ENCODE data around the gene HCFC1.

HCFC1 gene

GRCh38 chrX:153927672-153927921 is 44.0 kb downstream of the HCFC1 start:
- Histone ChIP-seq H3K27me3 (no peaks in the 10 kb centered on the region), H3K9me3 (no peaks in the 10 kb centered on the region), H3K4me1 (ENCODE audit: control insufficient read depth in 1 of 2, insufficient read depth in 1 of 2, low read depth in 1 of 2, low read length in 1 of 2) (peaks cover 29 to 68% of the 10 kb centered on the region in 2 experiments), H3K36me3 (peaks cover 18% of the 10 kb centered on the region), H3K4me3 (ENCODE audit: low read depth in 1 of 2, low read length in 1 of 2) (peak overlapping the region; percentile 69 to 98), H3K27ac (peak overlapping the region; percentile 100)
- no peak for TF ChIP-seq CTCF (IDR thresholded peaks at IDR 0.05)

GRCh38 chrX:153926858-153927671 is 44.6 kb downstream of the HCFC1 start:
- H3K27ac ChIP-seq = peak overlapping the region; percentile 100
- peaks cover 17% of the 10 kb centered on the region for H3K36me3 ChIP-seq

GRCh38 chrX:153926552-153926857 is 45.1 kb downstream of the HCFC1 start:
- no peaks in the 10 kb centered on the region for H3K27me3 ChIP-seq

More at GRCh38 chrX:153926858-153927671, 44.6 kb downstream of the HCFC1 start:
- Histone ChIP-seq H3K4me1 (ENCODE audit: control insufficient read depth in 1 of 2, insufficient read depth in 1 of 2, low read depth in 1 of 2, low read length in 1 of 2) (peaks cover 35 to 73% of the 10 kb centered on the region in 2 experiments), H3K9me3 (no peaks in the 10 kb centered on the region), H3K4me3 (ENCODE audit: low read depth in 1 of 2, low read length in 1 of 2) (peak overlapping the region; percentile 69 to 98), H3K27me3 (no peaks in the 10 kb centered on the region)
- peak; percentile 38 for TF ChIP-seq CTCF (IDR thresholded peaks at IDR 0.05)

GRCh38 chrX:153925739-153926551 is 45.7 kb downstream of the HCFC1 start, which contains the start of gene ARHGAP4:
TSS of gene ARHGAP4 (minus strand) at chrX:153926264. CDS start at chrX:153926202, 62 bp downstream.
- no peaks in the 10 kb centered on the region for H3K27me3 ChIP-seq
- H3K9me3 ChIP-seq = no peaks in the 10 kb centered on the region
- H3K4me1 ChIP-seq (ENCODE audit: control insufficient read depth in 1 of 2, insufficient read depth in 1 of 2, low read depth in 1 of 2, low read length in 1 of 2) = peaks cover 45 to 84% of the 10 kb centered on the region in 2 experiments
- H3K36me3 ChIP-seq = peaks cover 17% of the 10 kb centered on the region
- peak within 1 kb of the TSS; percentile 69 to 98 for H3K4me3 ChIP-seq (ENCODE audit: low read depth in 1 of 2, low read length in 1 of 2)
- peak within 1 kb of the TSS; percentile 100 for H3K27ac ChIP-seq
- TF ChIP-seq CTCF (IDR thresholded peaks at IDR 0.05) = no peak

More at GRCh38 chrX:153926552-153926857, 45.1 kb downstream of the HCFC1 start:
- H3K36me3 ChIP-seq = peaks cover 12% of the 10 kb centered on the region
- no peaks in the 10 kb centered on the region for H3K9me3 ChIP-seq
- no peak for TF ChIP-seq CTCF (IDR thresholded peaks at IDR 0.05)
- peaks cover 40 to 79% of the 10 kb centered on the region in 2 experiments for H3K4me1 ChIP-seq (ENCODE audit: control insufficient read depth in 1 of 2, insufficient read depth in 1 of 2, low read depth in 1 of 2, low read length in 1 of 2)
- peak overlapping the region; percentile 100 for H3K27ac ChIP-seq
- H3K4me3 ChIP-seq (ENCODE audit: low read depth in 1 of 2, low read length in 1 of 2) = peak overlapping the region; percentile 69 to 98

GRCh38 chrX:153925387-153925738 is 46.3 kb downstream of the HCFC1 start:
- peaks cover 45 to 84% of the 10 kb centered on the region in 2 experiments for H3K4me1 ChIP-seq (ENCODE audit: control insufficient read depth in 1 of 2, insufficient read depth in 1 of 2, low read depth in 1 of 2, low read length in 1 of 2)
- TF ChIP-seq CTCF (IDR thresholded peaks at IDR 0.05) = no peak
- H3K27ac ChIP-seq = peak overlapping the region; percentile 100
- H3K4me3 ChIP-seq (ENCODE audit: low read depth in 1 of 2, low read length in 1 of 2) = peak overlapping the region; percentile 69 to 98
- H3K36me3 ChIP-seq = peaks cover 17% of the 10 kb centered on the region
- H3K27me3 ChIP-seq = no peaks in the 10 kb centered on the region
- H3K9me3 ChIP-seq = no peaks in the 10 kb centered on the region
